GM19395 (cell line): ENCODE measurements around the gene TMC6.
"Not testable (repeated sequence)": the region's sequence is repeated elsewhere in the genome, so short reads cannot be mapped to it uniquely, and the experiment has no call there.

Experiments used
- ATAC-seq: cut with Tn5 transposase; IDR thresholded peaks from one replicate; pipeline ENCODE4 v1.9.1; 2021; ENCODE audit warnings: mild to moderate bottlenecking, moderate library complexity; ENCODE audit not compliant: unreplicated experiment

TMC6 gene

GRCh38 chr17:78082988-78083387 is 45.6 kb downstream of the TMC6 start:
- ATAC-seq: no peak

- ATAC-seq: not testable (repeated sequence)
Observed at GRCh38 chr17:78082355-78082872, 46.1 kb downstream of the TMC6 start.

GRCh38 chr17:78081551-78081950 is 47.0 kb downstream of the TMC6 start:
- ATAC-seq: no peak

- ATAC-seq: no peak
Observed at GRCh38 chr17:78079253-78079652, 49.3 kb downstream of the TMC6 start.

- no peak for ATAC-seq
Observed at GRCh38 chr17:78075545-78075944, 53.0 kb downstream of the TMC6 start.

GRCh38 chr17:78075011-78075410 is 53.5 kb downstream of the TMC6 start:
- ATAC-seq: no peak

- no peak for ATAC-seq
Observed at GRCh38 chr17:78072961-78073360, 55.6 kb downstream of the TMC6 start.

- ATAC-seq: no peak
Observed at GRCh38 chr17:78069695-78070094, 58.9 kb downstream of the TMC6 start.

- not testable (repeated sequence) for ATAC-seq
Observed at GRCh38 chr17:78066976-78067375, 61.6 kb downstream of the TMC6 start.

- ATAC-seq: no peak
Observed at GRCh38 chr17:78064708-78065107, 63.8 kb downstream of the TMC6 start.

- no peak for ATAC-seq
Observed at GRCh38 chr17:78063489-78063888, 65.1 kb downstream of the TMC6 start.

GRCh38 chr17:78062596-78062995 is 66.0 kb downstream of the TMC6 start:
- no peak for ATAC-seq
